Stimulated activated CD4-positive, alpha-beta T cell treated with anti-CD3 and anti-CD28 coated beads, Interleukin-4, amount 100 ng/mL, for 48 hours (primary cell): ENCODE data around the gene SLC17A3.

Source experiments
- DNase-seq, 2 donors: peaks; one replicate each; pipeline ENCODE4 v3.0.0-alpha.2; 2020; ENCODE audit warnings: low read depth in 2 of 2

Gene SLC17A3

GRCh38 chr6:25835442-25836283, 38.4 kb downstream of the SLC17A3 start:
- DNase-seq: no peak

- DNase-seq: no peak
Observed at GRCh38 chr6:25834950-25835349, 39.1 kb downstream of the SLC17A3 start.

GRCh38 chr6:25833136-25833535, 40.9 kb downstream of the SLC17A3 start:
- DNase-seq: no peak

GRCh38 chr6:25832670-25833069, 41.4 kb downstream of the SLC17A3 start:
- DNase-seq: no peak

GRCh38 chr6:25832307-25832662, 41.8 kb downstream of the SLC17A3 start:
- DNase-seq: no peak

GRCh38 chr6:25831532-25832306, 42.3 kb downstream of the SLC17A3 start, which contains the start of gene SLC17A1:
Gene SLC17A1 (minus strand): TSS chr6:25832052. CDS start chr6:25830557, 1,495 bp downstream.
- no peak for DNase-seq

- DNase-seq: no peak
Observed at GRCh38 chr6:25830458-25830857, 43.6 kb downstream of the SLC17A3 start.

GRCh38 chr6:25829375-25829774, 44.7 kb downstream of the SLC17A3 start:
- DNase-seq: no peak

GRCh38 chr6:25821341-25821740, 52.7 kb downstream of the SLC17A3 start:
- DNase-seq: no peak

GRCh38 chr6:25816252-25816651, 57.8 kb downstream of the SLC17A3 start:
- DNase-seq: no peak

GRCh38 chr6:25815194-25815593, 58.8 kb downstream of the SLC17A3 start:
- DNase-seq: no peak

- DNase-seq: no peak
Observed at GRCh38 chr6:25804804-25805203, 69.2 kb downstream of the SLC17A3 start.

- DNase-seq: no peak
Observed at GRCh38 chr6:25801436-25801835, 72.6 kb downstream of the SLC17A3 start.
